Retinal pigment epithelial cell (primary cell): ENCODE measurements around the gene PDZD2.

Experiments
- DNase-seq: peaks from one replicate; pipeline ENCODE4 v3.0.0-alpha.2; 2010; ENCODE audit warnings: low read depth
- H3K4me3 ChIP-seq: 2 replicates; pipeline ENCODE4 v1.5.1; 2011; ENCODE audit warnings: mild to moderate bottlenecking, low read length, control low read depth, moderate library complexity
- CTCF ChIP-seq: conservative IDR thresholded peaks from 2 replicates; pipeline ENCODE4 v1.5.1; 2011; ENCODE audit warnings: low read depth, low read length, control low read depth, inconsistent platforms

The PDZD2 gene

DNA sequence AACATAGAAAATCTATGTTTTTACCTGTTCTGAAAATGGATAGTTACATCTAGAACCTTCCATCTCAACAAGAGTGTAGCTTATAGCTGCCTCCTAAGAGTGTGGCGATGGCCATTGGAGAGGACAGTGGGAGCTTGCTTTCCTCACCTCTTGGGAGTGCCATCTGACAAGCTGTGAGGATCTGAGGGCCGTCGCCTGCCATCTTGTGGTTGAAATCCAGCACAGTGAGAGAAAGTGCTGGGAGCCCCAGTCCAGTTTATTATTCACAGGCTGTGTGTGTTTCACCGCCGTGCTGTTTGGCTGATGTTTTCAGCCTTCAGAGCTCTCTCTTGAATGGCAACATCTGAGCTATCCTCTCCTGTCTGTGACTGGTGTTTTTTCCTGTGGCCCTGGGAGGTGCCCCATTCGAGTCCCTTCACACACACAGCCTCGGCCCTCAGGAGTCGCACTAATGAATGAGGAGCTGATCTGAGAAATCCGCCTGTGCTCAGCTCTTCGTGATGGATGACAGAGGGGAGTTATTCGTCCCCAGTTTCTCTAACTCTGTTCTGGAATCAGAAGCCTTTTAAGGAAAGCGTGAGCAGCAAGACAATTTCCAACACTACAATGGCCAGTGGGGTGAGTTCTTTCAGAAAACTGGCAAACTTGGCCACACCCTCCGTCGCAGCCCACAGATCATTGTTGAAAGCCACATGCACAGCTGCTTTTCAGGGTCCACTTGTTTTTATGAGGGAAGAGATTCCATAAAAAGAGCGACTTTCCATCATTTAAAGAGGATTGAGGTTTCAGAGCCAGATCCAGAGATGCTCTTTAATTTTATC is 170.3 kb downstream of the PDZD2 start:
- no peak for DNase-seq
- no peak overlapping the region for H3K4me3 ChIP-seq
- peak; percentile 81 for TF ChIP-seq CTCF

GRCh38 chr5:31811210-31811609 is 172.3 kb downstream of the PDZD2 start:
- no peak for DNase-seq
- no peak for TF ChIP-seq CTCF

DNA sequence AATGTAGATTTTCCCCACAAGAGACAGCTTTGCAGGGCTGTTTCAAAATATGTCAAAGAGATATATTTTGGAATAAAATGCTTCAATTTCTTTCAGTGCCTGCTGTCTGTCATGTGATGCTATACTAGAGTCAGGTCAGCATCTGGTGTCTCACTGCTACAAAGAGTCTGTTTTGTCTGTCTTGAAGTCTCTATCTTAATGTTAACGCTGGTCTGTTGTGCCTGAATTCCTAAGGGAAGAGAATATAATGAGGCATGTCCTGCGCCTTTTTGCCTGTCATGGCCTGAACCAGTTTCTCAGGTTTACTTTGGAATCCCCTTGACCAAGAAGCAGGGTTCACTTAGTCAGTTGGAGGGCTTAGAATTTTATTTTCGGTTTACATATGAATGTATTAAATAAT is 176.4 kb downstream of the PDZD2 start:
- no peak for TF ChIP-seq CTCF
- no peak overlapping the region for H3K4me3 ChIP-seq
- no peak for DNase-seq

More at GRCh38 chr5:31811210-31811609, 172.3 kb downstream of the PDZD2 start:
- no peak overlapping the region for H3K4me3 ChIP-seq

- H3K4me3 ChIP-seq = no peak overlapping the region
- TF ChIP-seq CTCF = no peak
- DNase-seq = no peak
These were observed 181.1 kb downstream of the PDZD2 start for GRCh38 chr5:31819926-31820516.

DNA sequence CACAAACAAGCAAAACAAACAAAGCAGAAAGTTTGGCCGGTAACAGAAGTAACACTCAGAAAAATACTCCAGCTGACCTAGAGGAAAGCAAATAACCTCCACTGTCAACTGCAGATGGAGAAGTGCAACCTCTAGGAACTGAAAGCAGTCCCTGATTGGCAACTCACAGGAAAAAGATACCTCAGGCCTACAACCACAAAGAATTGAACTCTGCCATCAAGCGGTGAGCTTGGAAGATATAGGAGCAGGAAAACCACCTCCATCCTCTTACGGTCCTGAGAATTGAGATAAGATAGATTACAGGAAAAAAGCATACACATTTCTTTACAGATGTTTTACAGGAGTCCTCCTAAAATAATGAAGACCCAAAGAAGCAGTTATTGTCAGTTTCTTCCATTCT is 184.5 kb downstream of the PDZD2 start:
- no peak for TF ChIP-seq CTCF
- H3K4me3 ChIP-seq = no peak overlapping the region
- DNase-seq = no peak

DNA sequence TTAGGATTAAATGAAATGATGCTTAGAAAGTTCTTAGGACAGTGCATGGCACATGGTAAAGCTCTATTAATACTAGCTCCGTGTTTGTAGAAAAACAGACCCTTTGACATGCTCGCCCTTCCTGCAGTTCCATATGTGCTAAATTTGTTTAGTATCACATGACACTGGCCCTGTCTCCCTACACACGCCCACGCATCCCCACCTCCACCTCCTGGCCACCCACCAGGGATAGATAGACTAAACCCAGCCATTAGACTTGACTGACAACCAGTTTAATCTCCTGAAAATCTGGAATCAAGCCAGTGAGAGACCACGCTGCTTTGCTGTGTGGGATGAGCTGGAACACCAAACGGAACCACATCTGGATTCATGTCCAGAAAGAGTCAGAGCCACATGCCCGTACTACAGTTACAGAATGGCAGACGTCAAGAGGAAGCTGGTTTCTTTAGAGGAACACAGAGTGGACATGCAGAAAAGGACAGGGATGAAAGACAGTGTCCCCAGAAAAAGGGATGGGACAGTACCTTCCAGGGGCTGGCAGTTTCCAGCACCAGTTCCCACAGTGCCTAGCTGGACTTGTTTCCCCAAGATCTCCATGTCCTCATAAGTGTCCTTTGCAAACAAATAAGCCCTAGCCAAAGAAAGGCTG is 186.1 kb downstream of the PDZD2 start:
- no peak overlapping the region for H3K4me3 ChIP-seq
- no peak for DNase-seq
- TF ChIP-seq CTCF = no peak

- peak; percentile 71 for TF ChIP-seq CTCF
- DNase-seq = peak; percentile 23
- no peak overlapping the region for H3K4me3 ChIP-seq
These were observed 186.7 kb downstream of the PDZD2 start for GRCh38 chr5:31825518-31826068.
